OCI-LY7 (cell line): ENCODE results near the gene KAT2B. TPM values are rescaled to one million over a fixed set of nuclear protein-coding genes. Genes with fewer than 3 reads are reported as not detected.
A peak's percentile ranks its signal among the peaks of the same experiment; 100 is the strongest.

Experiments used
- BruUV-seq: library from RNA; stranded (reverse); fragments of 400-500 nt; replicated peaks from 2 replicates; lab custom pipeline; 2021; lab: Mats Ljungman, UMichigan
- CTCF ChIA-PET: fragments of 300-600 bp; sonication (Branson Sonifier 250); formaldehyde crosslinking; loops from one replicate; lab custom pipeline; 2022; ENCODE audit warnings: antibody characterized with exemption; ENCODE audit not compliant: unreplicated experiment; lab: Charles Lee
- POLR2A ChIA-PET: fragments of 300-600 bp; sonication (Branson Sonifier 250); formaldehyde crosslinking; loops from one replicate; lab custom pipeline; 2022; ENCODE audit warnings: antibody characterized with exemption; lab: Charles Lee
- DNase-seq: peaks from one replicate; pipeline ENCODE4 v3.0.0-alpha.2; 2015; ENCODE audit warnings: low spot score
- H2AFZ ChIP-seq: fragments of 200-600 bp; sonication (generic), shearing (Covaris generic); 2 replicates; pipeline ENCODE4 v1.6.1; 2014; ENCODE audit warnings: mild to moderate bottlenecking, antibody characterized with exemption, low read length, moderate library complexity
- H3K27ac ChIP-seq: fragments of 200-600 bp; sonication (generic); 2 replicates; pipeline ENCODE4 v1.5.1; 2014; ENCODE audit warnings: mixed run types, low read depth, mild to moderate bottlenecking, moderate library complexity, low read length, inconsistent platforms; ENCODE audit not compliant: poor library complexity, severe bottlenecking
- H3K36me3 ChIP-seq: fragments of 200-600 bp; sonication (generic); 2 replicates; pipeline ENCODE4 v1.6.1; 2014; ENCODE audit warnings: mild to moderate bottlenecking, antibody characterized with exemption, low read length, moderate library complexity, mixed read lengths; ENCODE audit not compliant: insufficient read depth
- H3K4me1 ChIP-seq: fragments of 200-600 bp; sonication (generic); 2 replicates; pipeline ENCODE4 v1.5.1; 2014; ENCODE audit warnings: mild to moderate bottlenecking, low read length; ENCODE audit not compliant: insufficient read depth, poor library complexity, severe bottlenecking
- H3K4me2 ChIP-seq: fragments of 200-600 bp; sonication (generic); 2 replicates; pipeline ENCODE4 v1.6.1; 2014; ENCODE audit warnings: mild to moderate bottlenecking, low read length
- H3K4me3 ChIP-seq: fragments of 200-600 bp; sonication (generic); 2 replicates; pipeline ENCODE4 v1.5.1; 2014; ENCODE audit warnings: mild to moderate bottlenecking, low read depth, low read length; ENCODE audit not compliant: poor library complexity, severe bottlenecking
- H3K79me2 ChIP-seq: fragments of 200-600 bp; sonication (generic); 2 replicates; pipeline ENCODE4 v1.6.1; 2016; ENCODE audit warnings: low read depth, mild to moderate bottlenecking, low read length, moderate library complexity, mixed read lengths; ENCODE audit not compliant: insufficient read depth
- H3K9me2 ChIP-seq: fragments of 200-600 bp; sonication (generic); 2 replicates; pipeline ENCODE4 v1.6.1; 2016; ENCODE audit warnings: mild to moderate bottlenecking, low read length, mixed read lengths; ENCODE audit not compliant: insufficient read depth
- H3K9me3 ChIP-seq: fragments of 200-600 bp; sonication (generic); 2 replicates; pipeline ENCODE4 v1.6.1; 2014; ENCODE audit warnings: mild to moderate bottlenecking, mixed run types, low read length, mixed read lengths
- H4K20me1 ChIP-seq: fragments of 200-600 bp; sonication (generic); 2 replicates; pipeline ENCODE4 v1.6.1; 2014; ENCODE audit warnings: mild to moderate bottlenecking, antibody characterized with exemption, low read length, moderate library complexity, mixed read lengths; ENCODE audit not compliant: insufficient read depth
- CTCF ChIP-seq: fragments of 200-600 bp; sonication (generic); conservative IDR thresholded peaks from 2 replicates; pipeline ENCODE4 v1.5.1; 2014; ENCODE audit warnings: mild to moderate bottlenecking, antibody characterized with exemption, low read length, moderate library complexity, mixed read lengths
- EZH2phosphoT487 ChIP-seq: fragments of 200-600 bp; sonication (generic); IDR thresholded peaks from 2 replicates; pipeline ENCODE4 v1.6.1; 2018; ENCODE audit warnings: low read depth, borderline replicate concordance, mild to moderate bottlenecking, mixed run types, antibody characterized with exemption, low read length, moderate library complexity, mixed read lengths
- intact Hi-C: fragments of 100-400 bp; cut with micrococcal nuclease; formaldehyde crosslinking; loops from one replicate; pipeline ENCODE4 v1.10.0; 2022; ENCODE audit not compliant: unreplicated experiment
- total RNA-seq, 2 experiments: library from RNA; depleted of rRNA in 1 of 2; stranded (reverse); fragments of >200 nt in 1 of 2; shearing (Covaris generic) in 1 of 2; gene quantifications; 2 replicates each; pipeline ENCODE4 v1.2.3, GENCODE V29; 2014 to 2022

Gene KAT2B
- total RNA-seq, 2 experiments from 2014 or later, result 24.2 to 32.9 TPM

GRCh38 chr3:20046556-20046955, 6.3 kb downstream of the KAT2B start:
- peaks cover 83% of the 10 kb centered on the region for H3K79me2 ChIP-seq
- TF ChIP-seq EZH2phosphoT487 (no peak), CTCF (peak; percentile 64)
- ChIA-PET CTCF (no interaction called here), POLR2A (no interaction called here)
- no peaks in the 10 kb centered on the region for H3K36me3 ChIP-seq
- peaks cover 84% of the 10 kb centered on the region for H3K4me1 ChIP-seq
- peak overlapping the region; percentile 98 for H3K4me2 ChIP-seq
- peak overlapping the region; percentile 66 for H3K4me3 ChIP-seq
- H4K20me1 ChIP-seq, result peaks cover 7% of the 10 kb centered on the region; the same call in 1 of the 2 replicates
- H2AFZ ChIP-seq, result peak overlapping the region; percentile 73; the same call in 1 of the 2 replicates
- H3K9me3 ChIP-seq, result no peaks in the 10 kb centered on the region
- peak overlapping the region; percentile 93 for H3K27ac ChIP-seq
- BruUV-seq, result no TSS peak
- intact Hi-C loops, result loop anchor here (5.0 to 10.0 kb wide), 2 partner anchors 504 to 1302 kb away; no protein-coding TSS in a partner anchor
- peak; percentile 58 for DNase-seq
- H3K9me2 ChIP-seq, result no peaks in the 10 kb centered on the region

- Histone ChIP-seq H4K20me1 (no peaks in the 10 kb centered on the region), H3K4me3 (peak overlapping the region; percentile 66), H3K9me2 (no peaks in the 10 kb centered on the region), H3K4me1 (peaks cover 76% of the 10 kb centered on the region), H2AFZ (peak overlapping the region; percentile 73), H3K79me2 (peaks cover 80% of the 10 kb centered on the region), H3K9me3 (no peaks in the 10 kb centered on the region), H3K4me2 (peak overlapping the region; percentile 98), H3K36me3 (no peaks in the 10 kb centered on the region), H3K27ac (peak overlapping the region; percentile 93)
- CTCF ChIA-PET, result no interaction called here
- TF ChIP-seq CTCF, result no peak
- no peak for TF ChIP-seq EZH2phosphoT487
- POLR2A ChIA-PET, result interaction anchor here (0.7 to 1.3 kb wide), 4 partner anchors 26 to 138 kb away, joined by 3 to 4 read pairs (median 4); partner anchors contain the start of gene SGO1
- peak; percentile 33 for DNase-seq
- intact Hi-C loops, result loop anchor here (5.0 to 10.0 kb wide), 2 partner anchors 505 to 1303 kb away; no protein-coding TSS in a partner anchor
- no TSS peak for BruUV-seq
Observed at GRCh38 chr3:20047341-20047779, 7.1 kb downstream of the KAT2B start.
